OCI-LY7 (cell line): Measurements from ENCODE around the gene NUB1.

ENCODE experiments used
- EZH2phosphoT487 ChIP-seq: fragments of 200-600 bp; sonication (generic); IDR thresholded peaks from 2 replicates; pipeline ENCODE4 v1.6.1; 2018; ENCODE audit warnings: low read depth, borderline replicate concordance, mild to moderate bottlenecking, mixed run types, antibody characterized with exemption, low read length, moderate library complexity, mixed read lengths
- TF ChIP-seq, protein P1 (sequence below): fragments of 200-600 bp; sonication (generic); conservative IDR thresholded peaks from 2 replicates; pipeline ENCODE4 v1.5.1; 2014; ENCODE audit warnings: mild to moderate bottlenecking, antibody characterized with exemption, low read length, moderate library complexity, mixed read lengths

DNA sequence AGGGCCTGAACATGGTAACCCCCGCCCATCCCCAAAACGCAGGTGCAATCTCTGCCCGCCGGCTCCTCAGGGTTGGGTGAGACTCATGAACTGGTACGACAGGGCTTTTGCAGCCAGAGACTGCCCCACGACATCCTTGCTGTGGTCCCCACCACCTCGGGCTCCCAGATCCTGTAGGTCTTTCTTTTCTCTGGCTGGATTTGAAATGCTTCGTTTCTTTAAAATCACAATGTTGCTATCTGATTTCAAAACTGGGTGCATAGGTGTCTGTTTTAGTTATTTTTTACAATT is 46.3 kb downstream of the NUB1 start:
- TF ChIP-seq, protein P1, sequence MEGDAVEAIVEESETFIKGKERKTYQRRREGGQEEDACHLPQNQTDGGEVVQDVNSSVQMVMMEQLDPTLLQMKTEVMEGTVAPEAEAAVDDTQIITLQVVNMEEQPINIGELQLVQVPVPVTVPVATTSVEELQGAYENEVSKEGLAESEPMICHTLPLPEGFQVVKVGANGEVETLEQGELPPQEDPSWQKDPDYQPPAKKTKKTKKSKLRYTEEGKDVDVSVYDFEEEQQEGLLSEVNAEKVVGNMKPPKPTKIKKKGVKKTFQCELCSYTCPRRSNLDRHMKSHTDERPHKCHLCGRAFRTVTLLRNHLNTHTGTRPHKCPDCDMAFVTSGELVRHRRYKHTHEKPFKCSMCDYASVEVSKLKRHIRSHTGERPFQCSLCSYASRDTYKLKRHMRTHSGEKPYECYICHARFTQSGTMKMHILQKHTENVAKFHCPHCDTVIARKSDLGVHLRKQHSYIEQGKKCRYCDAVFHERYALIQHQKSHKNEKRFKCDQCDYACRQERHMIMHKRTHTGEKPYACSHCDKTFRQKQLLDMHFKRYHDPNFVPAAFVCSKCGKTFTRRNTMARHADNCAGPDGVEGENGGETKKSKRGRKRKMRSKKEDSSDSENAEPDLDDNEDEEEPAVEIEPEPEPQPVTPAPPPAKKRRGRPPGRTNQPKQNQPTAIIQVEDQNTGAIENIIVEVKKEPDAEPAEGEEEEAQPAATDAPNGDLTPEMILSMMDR, result no peak
- no peak for TF ChIP-seq EZH2phosphoT487
